ENCODE results near the gene COG4.

COG4 gene

DNA sequence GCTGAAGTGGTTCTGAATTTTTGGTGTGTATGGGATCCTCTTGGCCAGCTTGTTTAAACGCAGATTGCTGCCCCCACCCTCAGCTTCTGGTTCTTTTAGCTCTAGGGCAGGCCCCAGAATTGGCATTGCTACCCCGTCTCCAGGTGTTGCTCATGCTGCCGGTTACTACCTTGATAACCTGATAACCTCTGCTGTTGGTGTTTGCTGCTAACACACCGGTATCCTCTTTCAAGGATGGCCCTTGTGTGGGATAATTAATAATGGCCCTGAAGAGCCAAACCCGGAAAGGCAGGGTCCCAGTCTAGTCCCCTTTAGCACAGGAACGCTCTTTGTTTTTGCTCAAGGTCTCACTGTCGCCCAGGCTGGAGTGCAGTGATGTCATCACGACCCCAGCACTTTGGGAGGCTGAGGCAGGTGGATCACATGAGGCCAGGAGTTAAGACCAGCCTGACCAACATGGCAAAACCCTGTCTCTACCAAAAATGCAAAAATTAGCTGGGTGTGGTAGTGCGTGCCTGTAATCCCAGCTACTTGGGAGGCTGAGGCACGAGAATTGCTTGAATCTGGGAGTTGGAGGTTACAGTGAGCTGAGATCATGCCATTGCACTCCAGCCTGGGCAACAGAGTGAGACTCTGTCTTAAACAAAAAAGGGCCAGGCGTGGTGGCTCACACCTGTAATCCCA, 83.2 kb downstream of the COG4 start:
- Histone ChIP-seq H3K4me1 (ENCODE audit: control insufficient read depth, insufficient read depth, low read length) (peaks cover 25% of the 10 kb centered on the region), H3K9ac (ENCODE audit: low read length in 2 of 2) (peak overlapping the region in 1 of 2 donors; percentile 72), H3K27ac (ENCODE audit: low read length) (no peak overlapping the region), H3K27me3 (ENCODE audit: control insufficient read depth in 1 of 2, insufficient read depth in 2 of 2, low read length in 2 of 2) (no peaks in the 10 kb centered on the region), H3K9me3 (ENCODE audit: control insufficient read depth in 2 of 2, low read length in 2 of 2) (no peaks in the 10 kb centered on the region), H3K36me3 (ENCODE audit: control insufficient read depth in 2 of 2, insufficient read depth in 2 of 2, low read length in 2 of 2) (no peaks in the 10 kb centered on the region), H3K4me3 (ENCODE audit: low read length in 2 of 2) (peak overlapping the region in 1 of 2 donors; percentile 82)

DNA sequence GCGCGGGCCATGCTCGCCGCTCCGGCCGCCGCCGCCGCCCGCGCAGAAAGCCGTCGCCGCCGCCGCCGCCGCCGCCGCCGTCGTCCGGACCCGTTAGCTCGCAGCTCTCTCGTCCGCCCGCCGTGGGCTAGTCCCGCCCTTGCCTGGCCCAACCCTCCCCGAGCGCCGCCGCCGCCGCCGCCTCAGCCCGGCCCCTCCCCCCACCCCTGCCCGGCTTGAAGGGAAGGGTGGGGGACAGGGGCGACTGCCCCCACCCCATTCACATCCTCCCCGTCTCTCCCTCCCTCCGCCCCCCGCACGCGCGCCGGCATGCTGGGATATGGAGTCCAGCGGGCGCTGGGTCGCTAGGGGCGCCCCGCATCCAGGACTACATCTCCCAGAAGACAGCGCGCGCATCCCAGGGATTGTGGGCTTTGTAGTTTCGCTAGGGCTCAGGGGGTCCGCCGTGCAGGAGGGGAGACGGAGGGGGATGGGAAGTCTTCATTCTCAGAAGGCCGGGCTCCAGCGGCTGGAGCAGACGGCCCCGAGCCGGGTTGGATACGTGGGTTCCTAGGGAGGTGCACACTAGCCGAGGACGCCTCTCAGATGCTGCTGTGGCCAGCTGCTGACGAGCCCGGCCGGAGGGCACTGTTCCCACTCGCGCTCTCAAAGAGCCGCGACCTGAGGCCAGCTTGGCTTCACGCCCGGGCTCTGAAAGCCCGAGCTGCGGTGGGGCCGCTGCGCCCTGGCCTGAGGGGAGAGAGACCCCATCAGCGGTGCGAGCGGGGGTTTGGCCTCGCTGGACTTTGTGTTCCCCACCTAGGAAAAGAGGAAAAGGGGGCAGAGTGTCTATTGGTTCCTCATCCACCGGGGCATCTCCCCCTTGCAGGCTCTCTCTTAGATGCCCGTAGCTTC, 84.1 kb downstream of the COG4 start, which contains the start of gene ST3GAL2:
TSS of gene ST3GAL2 (minus strand) at position 132 of the 894 bp plus-strand sequence. CDS start 40,570 bp downstream, outside the sequence.
- H3K27ac ChIP-seq (ENCODE audit: low read length): peak within 1 kb of the TSS; percentile 74
- peaks cover 29% of the 10 kb centered on the region for H3K4me1 ChIP-seq (ENCODE audit: control insufficient read depth, insufficient read depth, low read length)
- H3K36me3 ChIP-seq (ENCODE audit: control insufficient read depth in 2 of 2, insufficient read depth in 2 of 2, low read length in 2 of 2): no peaks in the 10 kb centered on the region
- H3K9me3 ChIP-seq (ENCODE audit: control insufficient read depth in 2 of 2, low read length in 2 of 2): no peaks in the 10 kb centered on the region
- peak within 1 kb of the TSS; percentile 78 to 84 for H3K9ac ChIP-seq (ENCODE audit: low read length in 2 of 2)
- no peaks in the 10 kb centered on the region for H3K27me3 ChIP-seq (ENCODE audit: control insufficient read depth in 1 of 2, insufficient read depth in 2 of 2, low read length in 2 of 2)
- peak within 1 kb of the TSS; percentile 91 to 94 for H3K4me3 ChIP-seq (ENCODE audit: low read length in 2 of 2)

GRCh38 chr16:70438585-70438968, 84.8 kb downstream of the COG4 start:
- peak overlapping the region; percentile 74 for H3K27ac ChIP-seq (ENCODE audit: low read length)
- H3K27me3 ChIP-seq (ENCODE audit: control insufficient read depth in 1 of 2, insufficient read depth in 2 of 2, low read length in 2 of 2): no peaks in the 10 kb centered on the region
- peak overlapping the region; percentile 91 to 94 for H3K4me3 ChIP-seq (ENCODE audit: low read length in 2 of 2)
- H3K9ac ChIP-seq (ENCODE audit: low read length in 2 of 2): peak overlapping the region; percentile 78 to 84
- H3K4me1 ChIP-seq (ENCODE audit: control insufficient read depth, insufficient read depth, low read length): peaks cover 35% of the 10 kb centered on the region
- H3K36me3 ChIP-seq (ENCODE audit: control insufficient read depth in 2 of 2, insufficient read depth in 2 of 2, low read length in 2 of 2): no peaks in the 10 kb centered on the region
- H3K9me3 ChIP-seq (ENCODE audit: control insufficient read depth in 2 of 2, low read length in 2 of 2): no peaks in the 10 kb centered on the region

- H3K27me3 ChIP-seq (ENCODE audit: control insufficient read depth in 1 of 2, insufficient read depth in 2 of 2, low read length in 2 of 2): no peaks in the 10 kb centered on the region
- H3K36me3 ChIP-seq (ENCODE audit: control insufficient read depth in 2 of 2, insufficient read depth in 2 of 2, low read length in 2 of 2): no peaks in the 10 kb centered on the region
- H3K27ac ChIP-seq (ENCODE audit: low read length): peak overlapping the region; percentile 74
- peak overlapping the region; percentile 78 to 84 for H3K9ac ChIP-seq (ENCODE audit: low read length in 2 of 2)
- peak overlapping the region; percentile 91 to 94 for H3K4me3 ChIP-seq (ENCODE audit: low read length in 2 of 2)
- H3K4me1 ChIP-seq (ENCODE audit: control insufficient read depth, insufficient read depth, low read length): peaks cover 42% of the 10 kb centered on the region
- no peaks in the 10 kb centered on the region for H3K9me3 ChIP-seq (ENCODE audit: control insufficient read depth in 2 of 2, low read length in 2 of 2)
Measured at GRCh38 chr16:70437582-70438557, 85.5 kb downstream of the COG4 start.

DNA sequence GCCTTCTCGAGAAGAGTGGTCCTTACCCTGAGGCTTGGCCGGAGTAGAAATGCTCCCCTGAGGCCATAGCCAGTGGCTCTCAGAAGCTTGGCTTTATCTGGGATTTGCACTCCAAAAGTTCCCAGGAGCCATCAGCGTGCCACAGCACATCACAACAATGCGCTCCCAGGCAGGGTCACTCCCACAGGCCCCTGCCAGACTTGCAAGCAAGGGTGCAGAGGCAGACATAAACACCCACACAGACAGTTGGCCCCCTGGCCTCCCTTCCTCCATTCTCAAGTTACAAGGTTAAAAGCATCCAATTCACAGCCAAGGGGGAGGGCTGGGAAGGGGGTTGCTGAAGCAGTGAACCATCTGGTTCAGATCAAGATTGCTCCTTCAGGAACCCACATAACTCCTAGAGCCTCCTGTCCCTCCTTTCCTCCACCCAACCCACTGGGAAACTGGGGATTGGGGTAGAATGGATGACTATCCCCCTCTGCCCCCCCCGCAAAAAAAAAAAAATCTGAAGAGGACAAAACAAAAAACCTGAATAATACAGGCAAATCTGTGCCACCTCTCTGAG, 86.3 kb downstream of the COG4 start:
- Histone ChIP-seq H3K9me3 (ENCODE audit: control insufficient read depth in 2 of 2, low read length in 2 of 2) (no peaks in the 10 kb centered on the region), H3K36me3 (ENCODE audit: control insufficient read depth in 2 of 2, insufficient read depth in 2 of 2, low read length in 2 of 2) (no peaks in the 10 kb centered on the region), H3K4me1 (ENCODE audit: control insufficient read depth, insufficient read depth, low read length) (peaks cover 49% of the 10 kb centered on the region), H3K27me3 (ENCODE audit: control insufficient read depth in 1 of 2, insufficient read depth in 2 of 2, low read length in 2 of 2) (no peaks in the 10 kb centered on the region), H3K27ac (ENCODE audit: low read length) (peak overlapping the region; percentile 74), H3K9ac (ENCODE audit: low read length in 2 of 2) (no peak overlapping the region), H3K4me3 (ENCODE audit: low read length in 2 of 2) (peak overlapping the region; percentile 91 to 94)

DNA sequence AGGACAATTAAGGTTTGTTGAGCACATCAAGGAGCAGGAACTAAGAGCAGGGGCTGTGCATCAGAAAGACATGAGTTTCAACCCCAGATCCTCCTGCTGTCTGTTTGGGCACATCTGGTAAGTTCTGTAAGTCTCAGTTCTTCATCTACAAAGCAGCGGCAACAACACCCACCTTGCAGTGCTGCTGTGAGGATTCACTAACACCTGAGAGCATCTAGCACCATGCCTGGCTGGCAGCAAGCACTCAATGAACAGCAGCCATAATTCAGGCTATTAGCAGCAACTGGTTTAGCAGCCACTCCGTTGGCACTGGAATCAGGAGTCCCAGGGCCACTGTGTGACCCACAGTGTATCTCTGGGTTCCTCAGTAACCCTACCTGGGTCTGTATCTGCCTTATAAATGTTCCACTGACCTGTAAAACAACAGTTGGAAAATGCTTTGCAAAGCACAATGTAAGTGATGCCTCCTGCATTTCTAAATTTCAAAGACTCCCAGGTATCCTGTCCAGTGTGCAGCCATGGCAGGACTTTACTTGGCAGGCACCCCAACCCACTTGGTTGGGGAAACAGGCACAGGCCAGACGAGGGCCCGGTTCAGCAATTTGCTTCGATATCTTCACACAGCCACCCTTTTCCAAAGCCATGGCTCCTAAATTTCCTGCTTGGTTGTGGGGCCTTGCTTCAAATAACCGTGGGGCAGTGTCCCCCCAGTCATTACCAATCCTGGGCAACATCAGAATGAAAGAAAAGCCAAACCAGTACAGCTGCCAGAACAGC, 88.7 kb downstream of the COG4 start:
- H3K9me3 ChIP-seq (ENCODE audit: control insufficient read depth in 2 of 2, low read length in 2 of 2): no peaks in the 10 kb centered on the region
- H3K4me3 ChIP-seq (ENCODE audit: low read length in 2 of 2): no peak overlapping the region
- H3K4me1 ChIP-seq (ENCODE audit: control insufficient read depth, insufficient read depth, low read length): peaks cover 63% of the 10 kb centered on the region
- H3K27me3 ChIP-seq (ENCODE audit: control insufficient read depth in 1 of 2, insufficient read depth in 2 of 2, low read length in 2 of 2): no peaks in the 10 kb centered on the region
- H3K27ac ChIP-seq (ENCODE audit: low read length): no peak overlapping the region
- peaks cover 0 to 2% of the 10 kb centered on the region in 2 donors for H3K36me3 ChIP-seq (ENCODE audit: control insufficient read depth in 2 of 2, insufficient read depth in 2 of 2, low read length in 2 of 2)
- peak overlapping the region in 1 of 2 donors; percentile 29 for H3K9ac ChIP-seq (ENCODE audit: low read length in 2 of 2)

GRCh38 chr16:70433458-70434103, 89.8 kb downstream of the COG4 start:
- peak overlapping the region; percentile 69 for H3K27ac ChIP-seq (ENCODE audit: low read length)
- H3K4me3 ChIP-seq (ENCODE audit: low read length in 2 of 2): peak overlapping the region; percentile 41 to 59
- H3K27me3 ChIP-seq (ENCODE audit: control insufficient read depth in 1 of 2, insufficient read depth in 2 of 2, low read length in 2 of 2): no peaks in the 10 kb centered on the region
- H3K9ac ChIP-seq (ENCODE audit: low read length in 2 of 2): no peak overlapping the region
- no peaks in the 10 kb centered on the region for H3K9me3 ChIP-seq (ENCODE audit: control insufficient read depth in 2 of 2, low read length in 2 of 2)
- H3K4me1 ChIP-seq (ENCODE audit: control insufficient read depth, insufficient read depth, low read length): peaks cover 66% of the 10 kb centered on the region
- H3K36me3 ChIP-seq (ENCODE audit: control insufficient read depth in 2 of 2, insufficient read depth in 2 of 2, low read length in 2 of 2): peaks cover 0 to 2% of the 10 kb centered on the region in 2 donors

DNA sequence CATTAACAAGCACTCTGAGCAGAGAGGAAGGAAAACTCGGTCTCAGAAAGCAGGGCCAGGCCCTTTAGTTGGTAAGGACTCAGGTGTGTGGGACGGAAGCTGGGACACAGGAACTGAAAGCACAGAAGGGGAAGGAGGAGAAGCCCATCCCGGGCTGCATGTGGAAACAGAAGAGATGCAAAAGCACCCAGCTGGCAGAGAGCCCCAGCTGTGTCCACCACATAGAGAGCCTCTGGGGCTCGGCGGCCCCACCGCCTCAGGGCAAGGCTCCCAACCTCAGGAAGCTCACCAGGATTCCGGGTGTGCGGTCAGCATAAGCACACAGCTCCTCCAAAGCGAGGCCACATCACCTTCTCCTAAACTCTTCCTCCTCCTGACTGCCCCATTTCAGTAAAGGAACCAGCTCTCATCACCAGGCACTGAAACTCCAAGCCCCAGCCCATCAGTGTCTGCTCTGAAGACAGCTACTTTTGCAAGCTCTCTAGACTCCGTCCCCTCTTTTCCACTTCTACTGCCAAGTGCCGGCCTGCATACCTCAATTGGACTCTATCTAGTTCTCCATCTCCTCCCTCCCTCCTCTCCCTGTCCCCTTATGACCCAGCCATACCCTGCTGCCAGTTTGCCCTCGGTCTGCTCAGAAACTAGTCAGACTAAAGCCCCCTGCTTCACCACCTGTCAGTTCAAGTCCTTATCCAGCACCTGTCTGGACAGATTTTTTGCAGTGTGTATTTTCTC, 90.5 kb downstream of the COG4 start:
- no peaks in the 10 kb centered on the region for H3K27me3 ChIP-seq (ENCODE audit: control insufficient read depth in 1 of 2, insufficient read depth in 2 of 2, low read length in 2 of 2)
- H3K4me1 ChIP-seq (ENCODE audit: control insufficient read depth, insufficient read depth, low read length): peaks cover 68% of the 10 kb centered on the region
- H3K27ac ChIP-seq (ENCODE audit: low read length): peak overlapping the region; percentile 69
- no peaks in the 10 kb centered on the region for H3K9me3 ChIP-seq (ENCODE audit: control insufficient read depth in 2 of 2, low read length in 2 of 2)
- H3K36me3 ChIP-seq (ENCODE audit: control insufficient read depth in 2 of 2, insufficient read depth in 2 of 2, low read length in 2 of 2): peaks cover 0 to 2% of the 10 kb centered on the region in 2 donors
- peak overlapping the region; percentile 37 to 47 for H3K9ac ChIP-seq (ENCODE audit: low read length in 2 of 2)
- peak overlapping the region; percentile 41 to 59 for H3K4me3 ChIP-seq (ENCODE audit: low read length in 2 of 2)

GRCh38 chr16:70432356-70432722, 91.0 kb downstream of the COG4 start:
- H3K27ac ChIP-seq (ENCODE audit: low read length): peak overlapping the region; percentile 69
- H3K27me3 ChIP-seq (ENCODE audit: control insufficient read depth in 1 of 2, insufficient read depth in 2 of 2, low read length in 2 of 2): no peaks in the 10 kb centered on the region
- peak overlapping the region in 1 of 2 donors; percentile 29 for H3K9ac ChIP-seq (ENCODE audit: low read length in 2 of 2)
- peaks cover 0 to 2% of the 10 kb centered on the region in 2 donors for H3K36me3 ChIP-seq (ENCODE audit: control insufficient read depth in 2 of 2, insufficient read depth in 2 of 2, low read length in 2 of 2)
- peaks cover 67% of the 10 kb centered on the region for H3K4me1 ChIP-seq (ENCODE audit: control insufficient read depth, insufficient read depth, low read length)
- no peaks in the 10 kb centered on the region for H3K9me3 ChIP-seq (ENCODE audit: control insufficient read depth in 2 of 2, low read length in 2 of 2)
- peak overlapping the region in 1 of 2 donors; percentile 59 for H3K4me3 ChIP-seq (ENCODE audit: low read length in 2 of 2)
